ENCODE results near the gene ATP6V0D1. TPM values are rescaled to one million over a fixed set of nuclear protein-coding genes. Genes with fewer than 3 reads are reported as not detected.

The ATP6V0D1 gene
- polyA plus RNA-seq, 1 of the 3 experiments (the other 2 are of a cell fraction), result 135 TPM

GRCh38 chr16:67425061-67425460, 55.9 kb downstream of the ATP6V0D1 start:
- Histone ChIP-seq H3K27me3 (ENCODE audit: insufficient read depth) (no peaks in the 10 kb centered on the region; the same call in 1 of the 2 replicates), H3K4me2 (no peak overlapping the region), H3K9me2 (no peaks in the 10 kb centered on the region), H3K36me3 (replicated peaks in 1 of 2; ENCODE audit: control insufficient read depth in 1 of 2, insufficient read depth in 2 of 2, low read length in 1 of 2) (no peaks in the 10 kb centered on the region), H3F3A (replicated peaks; ENCODE audit: insufficient read depth) (no peaks in the 10 kb centered on the region), H3K9me3 (no peaks in the 10 kb centered on the region), H3K9ac (no peak overlapping the region), H3K79me2 (ENCODE audit: insufficient read depth) (no peaks in the 10 kb centered on the region), H4K20me1 (ENCODE audit: insufficient read depth) (no peaks in the 10 kb centered on the region), H3K4me1 (ENCODE audit: control insufficient read depth in 1 of 2, insufficient read depth in 2 of 2, low read depth in 1 of 2, low read length in 1 of 2) (peaks cover 0 to 3% of the 10 kb centered on the region in 2 experiments; a peak in 1 of 4 replicates), H3K27ac (ENCODE audit: low read depth in 2 of 2, low read length in 1 of 2) (no peak overlapping the region), H2AFZ (ENCODE audit: low read depth) (no peak overlapping the region), H3K4me3 (ENCODE audit: low read depth in 2 of 2, low read length in 1 of 2) (no peak overlapping the region)
- ChIA-PET CTCF (interaction anchor here (0.8 to 5.9 kb wide), 7 partner anchors 7 to 447 kb away, joined by 3 to 76 read pairs (median 4); partner anchors contain the start of genes ATP6V0D1 and ZDHHC1), POLR2A (no interaction called here)
- TF ChIP-seq GATA2 (CRISPR knock-in tag; IDR thresholded peaks at IDR 0.05) (no peak), MXI1 (IDR thresholded peaks at IDR 0.05; ENCODE audit: low read depth, low read length) (no peak)
- no peak for DNase-seq
- WGBS (ENCODE audit: low lambda C conversion rate), result 78% methylated on average over 6 of the region's 6 CpGs

- Histone ChIP-seq H3K9me2 (no peaks in the 10 kb centered on the region), H3F3A (replicated peaks; ENCODE audit: insufficient read depth) (no peaks in the 10 kb centered on the region), H3K4me2 (no peak overlapping the region), H2AFZ (ENCODE audit: low read depth) (no peak overlapping the region), H3K27me3 (ENCODE audit: insufficient read depth) (no peaks in the 10 kb centered on the region; the same call in 1 of the 2 replicates), H3K79me2 (ENCODE audit: insufficient read depth) (no peaks in the 10 kb centered on the region), H3K36me3 (replicated peaks in 1 of 2; ENCODE audit: control insufficient read depth in 1 of 2, insufficient read depth in 2 of 2, low read length in 1 of 2) (no peaks in the 10 kb centered on the region), H3K27ac (ENCODE audit: low read depth in 2 of 2, low read length in 1 of 2) (no peak overlapping the region), H3K4me1 (ENCODE audit: control insufficient read depth in 1 of 2, insufficient read depth in 2 of 2, low read depth in 1 of 2, low read length in 1 of 2) (peaks cover 0 to 3% of the 10 kb centered on the region in 2 experiments; a peak in 1 of 4 replicates), H4K20me1 (ENCODE audit: insufficient read depth) (no peaks in the 10 kb centered on the region), H3K9me3 (no peaks in the 10 kb centered on the region), H3K4me3 (ENCODE audit: low read depth in 2 of 2, low read length in 1 of 2) (no peak overlapping the region), H3K9ac (no peak overlapping the region)
- ChIA-PET CTCF (interaction anchor here (0.9 to 5.9 kb wide), 8 partner anchors 7 to 446 kb away, joined by 3 to 76 read pairs (median 4); partner anchors contain the start of genes ATP6V0D1, CTCF, KCTD19 and LRRC36), POLR2A (no interaction called here)
- TF ChIP-seq RXRA (IDR thresholded peaks at IDR 0.05; ENCODE audit: borderline replicate concordance, low read depth) (no peak), ELF1 (IDR thresholded peaks at IDR 0.05) (no peak), POLR2AphosphoS5 (IDR thresholded peaks at IDR 0.05; ENCODE audit: low read depth, low read length) (no peak), EZH2phosphoT487 (IDR thresholded peaks at IDR 0.05; ENCODE audit: borderline replicate concordance, low read depth) (no peak), GABPA (IDR thresholded peaks at IDR 0.05; ENCODE audit: low read depth) (no peak), FOSL2 (IDR thresholded peaks at IDR 0.05; ENCODE audit: borderline replicate concordance, low read depth) (no peak), YY1 (IDR thresholded peaks at IDR 0.05; ENCODE audit: low read depth) (no peak), ZBTB33 (IDR thresholded peaks at IDR 0.05; ENCODE audit: borderline replicate concordance, low read depth) (no peak), NFIC (IDR thresholded peaks at IDR 0.05; ENCODE audit: borderline replicate concordance) (no peak), MEF2A (IDR thresholded peaks at IDR 0.05; ENCODE audit: borderline replicate concordance, low read depth) (no peak), IRF3 (IDR thresholded peaks at IDR 0.05; ENCODE audit: low read depth, low read length) (no peak), TEAD4 (IDR thresholded peaks at IDR 0.05; ENCODE audit: borderline replicate concordance, insufficient read depth) (no peak), MAX (IDR thresholded peaks at IDR 0.05; ENCODE audit: low read depth) (no peak), EP300 (IDR thresholded peaks at IDR 0.05; ENCODE audit: borderline replicate concordance in 1 of 2, low read depth in 1 of 2, low read length in 1 of 2) (no peak), JUND (IDR thresholded peaks at IDR 0.05) (no peak), TCF12 (IDR thresholded peaks at IDR 0.05) (no peak), CHD2 (IDR thresholded peaks at IDR 0.05; ENCODE audit: low read length, partially characterized antibody) (no peak), NRF1 (IDR thresholded peaks at IDR 0.05; ENCODE audit: low read depth, low read length) (no peak), FOXJ3 (CRISPR knock-in tag; IDR thresholded peaks at IDR 0.05) (no peak), SMC3 (IDR thresholded peaks at IDR 0.05; ENCODE audit: low read depth, low read length) (no peak)
- no peak for DNase-seq
- 81% methylated on average over 4 of the region's 5 CpGs for WGBS (ENCODE audit: low lambda C conversion rate)
Measured at GRCh38 chr16:67424261-67424615, 56.7 kb downstream of the ATP6V0D1 start.

All from SK-N-SH (cell line).